IMR-90 (cell line): ENCODE data around the gene ADGRF4. TPM values are rescaled to one million over a fixed set of nuclear protein-coding genes. Genes with fewer than 3 reads are reported as not detected.

ENCODE experiments used
- ATAC-seq: fragments of 200-7000 bp; cut with Tn5 transposase; 2 replicates; pipeline ENCODE4 v1.9.1; 2020; ENCODE audit warnings: low read depth, mild to moderate bottlenecking, moderate library complexity
- BruUV-seq: library from RNA; stranded (reverse); fragments of 400-500 nt; replicated peaks from 2 replicates; lab custom pipeline; 2021; lab: Mats Ljungman, UMichigan
- CTCF ChIA-PET: fragments of 300-600 bp; formaldehyde crosslinking; extraction: SDS; loops from one replicate; lab custom pipeline; 2021; ENCODE audit warnings: antibody characterized with exemption; lab: Yijun Ruan, JAX
- POLR2A ChIA-PET: fragments of 300-600 bp; sonication (Branson Sonifier 250); formaldehyde crosslinking; loops from one replicate; lab custom pipeline; 2022; ENCODE audit warnings: antibody characterized with exemption; ENCODE audit not compliant: unreplicated experiment; lab: Charles Lee
- DNase-seq: peaks from one replicate; pipeline ENCODE4 v3.0.0; 2013
- H2AFZ ChIP-seq: replicated peaks from 2 replicates; pipeline ENCODE3; 2013; ENCODE audit warnings: low read length, mild to moderate bottlenecking; ENCODE audit not compliant: poor library complexity
- H2AK5ac ChIP-seq: 2 replicates; pipeline ENCODE4 v1.6.1; 2013; ENCODE audit warnings: low read depth, low read length, inconsistent platforms
- H2AK9ac ChIP-seq: replicated peaks from 2 replicates; pipeline ENCODE3; 2013; ENCODE audit warnings: mild to moderate bottlenecking, low read depth, low read length, moderate library complexity; ENCODE audit not compliant: poor library complexity
- H2BK120ac ChIP-seq: 2 replicates; pipeline ENCODE4 v1.6.1; 2013; ENCODE audit warnings: low read depth, low read length, inconsistent platforms
- H2BK15ac ChIP-seq: 3 replicates; pipeline ENCODE4 v1.6.1; 2013; ENCODE audit warnings: low read depth, low read length, inconsistent platforms
- H2BK20ac ChIP-seq: 2 replicates; pipeline ENCODE4 v1.6.1; 2013; ENCODE audit warnings: low read depth, mild to moderate bottlenecking, inconsistent platforms, low read length, moderate library complexity
- H2BK5ac ChIP-seq: 2 replicates; pipeline ENCODE4 v1.6.1; 2013; ENCODE audit warnings: mild to moderate bottlenecking, low read depth, low read length, inconsistent platforms; ENCODE audit not compliant: poor library complexity, severe bottlenecking
- H3K14ac ChIP-seq: replicated peaks from 2 replicates; pipeline ENCODE4 v1.6.1; 2013; ENCODE audit warnings: low read depth, low read length, inconsistent platforms
- H3K18ac ChIP-seq: 2 replicates; pipeline ENCODE4 v1.6.1; 2013; ENCODE audit warnings: low read depth, low read length, control low read depth
- H3K23ac ChIP-seq: 2 replicates; pipeline ENCODE4 v1.6.1; 2013; ENCODE audit warnings: low read depth, low read length, inconsistent platforms
- H3K27ac ChIP-seq: 2 replicates; pipeline ENCODE4 v1.5.1; 2013; ENCODE audit warnings: mild to moderate bottlenecking, control low read depth, low read length; ENCODE audit not compliant: insufficient read depth
- H3K27me3 ChIP-seq: 2 replicates; pipeline ENCODE4 v1.6.1; 2013; ENCODE audit warnings: low read length; ENCODE audit not compliant: control insufficient read depth, insufficient read depth
- H3K36me3 ChIP-seq: 2 replicates; pipeline ENCODE4 v1.6.1; 2013; ENCODE audit warnings: low read length, mixed read lengths; ENCODE audit not compliant: control insufficient read depth, insufficient read depth
- H3K4ac ChIP-seq: 2 replicates; pipeline ENCODE4 v1.6.1; 2013; ENCODE audit warnings: low read depth, low read length, inconsistent platforms
- H3K4me1 ChIP-seq: 2 replicates; pipeline ENCODE4 v1.6.1; 2013; ENCODE audit warnings: low read length, mixed read lengths; ENCODE audit not compliant: control insufficient read depth, insufficient read depth
- H3K4me2 ChIP-seq: 2 replicates; pipeline ENCODE4 v1.6.1; 2013; ENCODE audit warnings: low read depth, mild to moderate bottlenecking, control low read depth, low read length, moderate library complexity
- H3K4me3 ChIP-seq: 2 replicates; pipeline ENCODE4 v1.5.1; 2013; ENCODE audit warnings: low read depth, mild to moderate bottlenecking, control low read depth, low read length, moderate library complexity; ENCODE audit not compliant: insufficient read depth
- H3K56ac ChIP-seq: 2 replicates; pipeline ENCODE4 v1.6.1; 2013; ENCODE audit warnings: low read length, inconsistent platforms; ENCODE audit not compliant: insufficient read depth; ENCODE audit errors: extremely low read depth
- H3K79me1 ChIP-seq, 2 experiments: 2 replicates each; pipeline ENCODE4 v1.6.1; 2013; ENCODE audit warnings: low read length in 2 of 2, inconsistent platforms in 1 of 2, low read depth in 1 of 2
- H3K9ac ChIP-seq: 2 replicates; pipeline ENCODE4 v1.6.1; 2013; ENCODE audit warnings: low read depth, low read length, control low read depth
- H3K9me1 ChIP-seq: 2 replicates; pipeline ENCODE4 v1.6.1; 2013; ENCODE audit warnings: low read length, inconsistent platforms; ENCODE audit not compliant: insufficient read depth
- H3K9me3 ChIP-seq: 2 replicates; pipeline ENCODE4 v1.6.1; 2013; ENCODE audit warnings: low read length; ENCODE audit not compliant: control insufficient read depth, insufficient read depth
- H4K20me1 ChIP-seq: 2 replicates; pipeline ENCODE4 v1.6.1; 2013; ENCODE audit warnings: low read length, inconsistent platforms; ENCODE audit not compliant: insufficient read depth
- H4K5ac ChIP-seq: 2 replicates; pipeline ENCODE4 v1.6.1; 2013; ENCODE audit warnings: mild to moderate bottlenecking, low read depth, low read length, control low read depth
- H4K8ac ChIP-seq, 2 experiments: 2 replicates each; pipeline ENCODE4 v1.6.1; 2013; ENCODE audit warnings: low read depth in 2 of 2, low read length in 2 of 2, control low read depth in 1 of 2, inconsistent platforms in 1 of 2
- H4K91ac ChIP-seq: 2 replicates; pipeline ENCODE4 v1.6.1; 2013; ENCODE audit warnings: low read depth, low read length, inconsistent platforms; ENCODE audit not compliant: insufficient read depth
- BHLHE40 ChIP-seq: fragments of 150-350 bp; IDR thresholded peaks from 2 replicates; pipeline ENCODE4 v1.6.1; 2016; ENCODE audit warnings: mild to moderate bottlenecking, low read depth, low read length
- CEBPB ChIP-seq: IDR thresholded peaks from 2 replicates; pipeline ENCODE4 v1.6.1; 2012; ENCODE audit warnings: low read depth, low read length, improper control_type of control experiment
- FOS ChIP-seq: fragments of 150-350 bp; IDR thresholded peaks from 2 replicates; pipeline ENCODE4 v1.6.1; 2016; ENCODE audit warnings: low read depth, low read length
- MAZ ChIP-seq: IDR thresholded peaks from 2 replicates; pipeline ENCODE4 v1.6.1; 2012; ENCODE audit warnings: low read depth, mild to moderate bottlenecking, low read length, improper control_type of control experiment, moderate library complexity, borderline replicate concordance
- WGBS, 2 experiments: methylation state at CpG; one replicate each; pipeline versions ENCODE4 v1.1.5 to v1.1.7; 2013; ENCODE audit warnings: missing lambda C conversion rate in 2 of 2; ENCODE audit not compliant: insufficient read length in 1 of 2; ENCODE audit errors: extremely low coverage in 2 of 2; 5-methylcytosine and 5-hydroxymethylcytosine counted together
- dilution Hi-C: fragments of 300-500 bp; cut with HindIII; formaldehyde crosslinking; loops from one replicate; pipeline ENCODE4 v1.14.3; 2018; ENCODE audit warnings: low sequenced_read_pairs; ENCODE audit not compliant: unreplicated experiment
- in situ Hi-C: fragments of 300-500 bp; cut with MboI; formaldehyde crosslinking; loops from 3 replicates; pipeline ENCODE4 v1.14.3; 2019; ENCODE audit warnings: low sequenced_read_pairs, inconsistent platforms, mixed read lengths
- intact Hi-C: fragments of 100-400 bp; cut with micrococcal nuclease; formaldehyde crosslinking; loops from 2 replicates; pipeline ENCODE4 v1.10.0; 2022
- polyA plus RNA-seq, 3 experiments: library from polyadenylated mRNA; depleted of rRNA; stranded (reverse); fragments of >200 nt; gene quantifications; 2 replicates each; pipeline ENCODE4 v1.2.3, GENCODE V29; 2012; ENCODE audit warnings: low replicate concordance in 1 of 3
- total RNA-seq: library from RNA; depleted of rRNA; stranded (reverse); fragments of >200 nt; gene quantifications from 2 replicates; pipeline ENCODE4 v1.2.3, GENCODE V29; 2012
- TF ChIP-seq, protein P1 (sequence below): fragments of 150-350 bp; IDR thresholded peaks from 2 replicates; pipeline ENCODE4 v1.6.1; 2016; ENCODE audit warnings: low read depth, mild to moderate bottlenecking, low read length, moderate library complexity, borderline replicate concordance
- TF ChIP-seq, protein P2 (sequence below): fragments of 150-350 bp; IDR thresholded peaks from 2 replicates; pipeline ENCODE4 v1.6.1; 2017; ENCODE audit warnings: mild to moderate bottlenecking, antibody characterized with exemption, low read length, low read depth

Gene ADGRF4
- total and polyA plus RNA-seq, 2 of the 4 experiments (the other 2 are of a cell fraction) = under 0.01 to 0.02 TPM

DNA sequence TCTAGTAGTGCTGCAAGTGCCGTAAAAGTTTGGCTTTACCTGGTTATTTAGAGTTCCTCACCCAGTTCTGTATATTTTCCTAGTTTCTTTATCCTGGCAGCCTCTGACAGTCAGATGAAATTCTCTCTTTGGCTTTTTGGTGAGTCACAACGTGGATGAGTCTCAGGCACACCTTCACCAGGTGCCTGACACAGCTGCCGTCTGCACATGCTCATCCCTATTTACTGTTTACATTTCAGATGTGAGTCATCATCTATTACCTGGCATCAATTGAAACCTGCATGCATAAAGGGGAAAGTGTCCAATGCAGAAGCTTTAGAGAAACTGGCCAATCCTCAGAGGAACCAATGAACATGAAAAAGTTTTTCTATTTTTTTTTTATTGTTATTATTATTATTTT, 33.3 kb upstream of the ADGRF4 start:
- ATAC-seq = no peak
- Histone ChIP-seq H3K27ac (no peak overlapping the region), H2BK5ac (no peak overlapping the region), H3K4me1 (no peaks in the 10 kb centered on the region), H3K36me3 (no peaks in the 10 kb centered on the region), H2AK5ac (no peak overlapping the region), H3K9ac (no peak overlapping the region), H4K8ac (no peak overlapping the region), H4K20me1 (no peaks in the 10 kb centered on the region), H3K79me1 (no peaks in the 10 kb centered on the region), H2BK120ac (no peak overlapping the region), H2BK20ac (no peak overlapping the region), H4K91ac (no peak overlapping the region), H3K56ac (no peak overlapping the region), H2AK9ac (no peak overlapping the region), H2AFZ (no peak overlapping the region), H3K18ac (no peak overlapping the region), H3K27me3 (no peaks in the 10 kb centered on the region), H4K5ac (no peak overlapping the region), H3K9me1 (no peaks in the 10 kb centered on the region), H3K4me2 (no peak overlapping the region), H3K4me3 (no peak overlapping the region), H3K9me3 (no peaks in the 10 kb centered on the region), H3K23ac (no peak overlapping the region), H3K14ac (no peak overlapping the region), H3K4ac (no peak overlapping the region), H2BK15ac (no peak overlapping the region)
- ChIA-PET CTCF (interaction anchor here (0.7 kb wide), 1 partner anchor 1787 kb away, joined by 3 read pairs; no protein-coding TSS in a partner anchor), POLR2A (interaction anchor here (0.7 kb wide), 1 partner anchor 142 kb away, joined by 5 read pairs; no protein-coding TSS in a partner anchor)
- TF ChIP-seq FOS (no peak), MAZ (no peak), BHLHE40 (no peak), CEBPB (no peak)
- TF ChIP-seq, protein P1, sequence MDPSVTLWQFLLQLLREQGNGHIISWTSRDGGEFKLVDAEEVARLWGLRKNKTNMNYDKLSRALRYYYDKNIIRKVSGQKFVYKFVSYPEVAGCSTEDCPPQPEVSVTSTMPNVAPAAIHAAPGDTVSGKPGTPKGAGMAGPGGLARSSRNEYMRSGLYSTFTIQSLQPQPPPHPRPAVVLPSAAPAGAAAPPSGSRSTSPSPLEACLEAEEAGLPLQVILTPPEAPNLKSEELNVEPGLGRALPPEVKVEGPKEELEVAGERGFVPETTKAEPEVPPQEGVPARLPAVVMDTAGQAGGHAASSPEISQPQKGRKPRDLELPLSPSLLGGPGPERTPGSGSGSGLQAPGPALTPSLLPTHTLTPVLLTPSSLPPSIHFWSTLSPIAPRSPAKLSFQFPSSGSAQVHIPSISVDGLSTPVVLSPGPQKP = no peak
- TF ChIP-seq, protein P2, sequence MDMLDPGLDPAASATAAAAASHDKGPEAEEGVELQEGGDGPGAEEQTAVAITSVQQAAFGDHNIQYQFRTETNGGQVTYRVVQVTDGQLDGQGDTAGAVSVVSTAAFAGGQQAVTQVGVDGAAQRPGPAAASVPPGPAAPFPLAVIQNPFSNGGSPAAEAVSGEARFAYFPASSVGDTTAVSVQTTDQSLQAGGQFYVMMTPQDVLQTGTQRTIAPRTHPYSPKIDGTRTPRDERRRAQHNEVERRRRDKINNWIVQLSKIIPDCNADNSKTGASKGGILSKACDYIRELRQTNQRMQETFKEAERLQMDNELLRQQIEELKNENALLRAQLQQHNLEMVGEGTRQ = no peak
- WGBS, 2 experiments = no CpG with 5 or more reads among the region's 3 CpGs
- in situ Hi-C loops = no loop called here
- BruUV-seq = no TSS peak
- DNase-seq = no peak
- dilution Hi-C loops = no loop called here
- intact Hi-C loops = no loop called here
